ENCODE results near the gene KMT2E.
A peak's percentile ranks its signal among the peaks of the same experiment; 100 is the strongest.

The KMT2E gene

DNA sequence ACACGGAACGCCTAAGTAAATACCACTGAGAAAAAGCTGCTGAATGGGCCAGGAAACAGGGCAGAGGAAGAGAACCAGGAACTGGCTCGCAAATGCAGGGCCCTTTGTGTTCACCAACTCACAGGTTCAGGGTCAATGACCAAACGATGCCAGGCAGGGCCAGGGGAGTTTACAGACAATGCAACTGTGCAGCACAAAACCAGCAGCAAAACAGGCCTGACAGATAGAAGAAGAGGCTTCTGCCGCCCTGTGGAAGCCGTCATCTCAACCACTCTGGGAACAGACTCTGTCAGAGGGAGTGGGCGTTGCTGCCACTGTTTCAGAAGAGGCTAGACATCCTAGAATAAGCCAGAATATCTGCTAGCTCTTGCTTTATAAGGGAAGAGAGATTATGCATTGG, 117.9 kb downstream of the KMT2E start:
- no peak for TF ChIP-seq YY1 (tag by site-specific recombination; IDR thresholded peaks at IDR 0.05)
- 0 out of 2 replicates have a peak, but pooled peaks have one; percentile 22 for TF ChIP-seq ZFHX2 (tag by site-specific recombination; conservative IDR thresholded peaks at IDR 0.05)
- TF ChIP-seq ZNF23 (tag by site-specific recombination; IDR thresholded peaks at IDR 0.05; ENCODE audit: borderline replicate concordance): no peak
- no peaks in the 10 kb centered on the region for H3K9me3 ChIP-seq (ENCODE audit: control insufficient read depth, insufficient read depth, low read depth, low read length)
- 0 out of 2 replicates have a peak, but pooled peaks cover 3% of the 10 kb centered on the region for H3K4me1 ChIP-seq (ENCODE audit: control insufficient read depth, insufficient read depth, low read length)
- POLR2A ChIA-PET: no interaction called here
- CTCF ChIA-PET: no interaction called here
- peaks cover 0 to 17% of the 10 kb centered on the region in 2 experiments; a peak in 1 of 3 replicates for H3K36me3 ChIP-seq (ENCODE audit: control insufficient read depth in 2 of 2, insufficient read depth in 1 of 2, low read length in 2 of 2)
- H3K27ac ChIP-seq (ENCODE audit: extremely low read depth, low read depth, low read length): no peak overlapping the region
- H3K4me3 ChIP-seq (ENCODE audit: low read depth, low read length): no peak overlapping the region

DNA sequence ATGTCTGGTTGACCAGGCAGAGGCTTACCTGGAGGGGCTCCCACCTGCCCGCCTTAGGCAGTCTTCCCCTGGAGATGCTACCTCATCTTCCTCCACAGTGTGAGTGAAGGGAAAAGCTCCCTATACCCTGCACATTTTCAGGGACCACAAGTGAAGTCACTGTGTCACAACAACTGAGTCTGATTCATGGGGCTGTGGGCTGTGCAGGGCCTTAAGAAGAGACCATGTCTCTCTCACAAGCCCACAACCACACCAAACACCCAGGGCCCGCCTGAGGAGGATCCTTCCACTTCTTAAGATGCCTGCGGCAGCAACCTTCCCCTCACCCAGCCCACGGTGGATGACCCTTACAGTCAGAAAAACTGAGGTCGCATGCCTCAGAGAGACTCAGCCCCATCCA, 118.3 kb downstream of the KMT2E start:
- CTCF ChIA-PET: no interaction called here
- Histone ChIP-seq H3K4me3 (ENCODE audit: low read depth, low read length) (no peak overlapping the region), H3K4me1 (ENCODE audit: control insufficient read depth, insufficient read depth, low read length) (0 out of 2 replicates have a peak, but pooled peaks cover 3% of the 10 kb centered on the region), H3K9me3 (ENCODE audit: control insufficient read depth, insufficient read depth, low read depth, low read length) (no peaks in the 10 kb centered on the region), H3K27ac (ENCODE audit: extremely low read depth, low read depth, low read length) (no peak overlapping the region), H3K36me3 (ENCODE audit: control insufficient read depth in 2 of 2, insufficient read depth in 1 of 2, low read length in 2 of 2) (peaks cover 0 to 17% of the 10 kb centered on the region in 2 experiments; a peak in 1 of 3 replicates)
- POLR2A ChIA-PET: no interaction called here
- no peak for TF ChIP-seq GLIS2 (tag by site-specific recombination; IDR thresholded peaks at IDR 0.05)
- TF ChIP-seq, protein P1, sequence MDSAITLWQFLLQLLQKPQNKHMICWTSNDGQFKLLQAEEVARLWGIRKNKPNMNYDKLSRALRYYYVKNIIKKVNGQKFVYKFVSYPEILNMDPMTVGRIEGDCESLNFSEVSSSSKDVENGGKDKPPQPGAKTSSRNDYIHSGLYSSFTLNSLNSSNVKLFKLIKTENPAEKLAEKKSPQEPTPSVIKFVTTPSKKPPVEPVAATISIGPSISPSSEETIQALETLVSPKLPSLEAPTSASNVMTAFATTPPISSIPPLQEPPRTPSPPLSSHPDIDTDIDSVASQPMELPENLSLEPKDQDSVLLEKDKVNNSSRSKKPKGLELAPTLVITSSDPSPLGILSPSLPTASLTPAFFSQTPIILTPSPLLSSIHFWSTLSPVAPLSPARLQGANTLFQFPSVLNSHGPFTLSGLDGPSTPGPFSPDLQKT (IDR thresholded peaks at IDR 0.05; ENCODE audit: borderline replicate concordance, low read depth, low read length): no peak
- TF ChIP-seq ZNF777 (tag by site-specific recombination; IDR thresholded peaks at IDR 0.05; ENCODE audit: borderline replicate concordance): no peak
- TF ChIP-seq OVOL3 (tag by site-specific recombination; IDR thresholded peaks at IDR 0.05): no peak
- TF ChIP-seq, protein P2, sequence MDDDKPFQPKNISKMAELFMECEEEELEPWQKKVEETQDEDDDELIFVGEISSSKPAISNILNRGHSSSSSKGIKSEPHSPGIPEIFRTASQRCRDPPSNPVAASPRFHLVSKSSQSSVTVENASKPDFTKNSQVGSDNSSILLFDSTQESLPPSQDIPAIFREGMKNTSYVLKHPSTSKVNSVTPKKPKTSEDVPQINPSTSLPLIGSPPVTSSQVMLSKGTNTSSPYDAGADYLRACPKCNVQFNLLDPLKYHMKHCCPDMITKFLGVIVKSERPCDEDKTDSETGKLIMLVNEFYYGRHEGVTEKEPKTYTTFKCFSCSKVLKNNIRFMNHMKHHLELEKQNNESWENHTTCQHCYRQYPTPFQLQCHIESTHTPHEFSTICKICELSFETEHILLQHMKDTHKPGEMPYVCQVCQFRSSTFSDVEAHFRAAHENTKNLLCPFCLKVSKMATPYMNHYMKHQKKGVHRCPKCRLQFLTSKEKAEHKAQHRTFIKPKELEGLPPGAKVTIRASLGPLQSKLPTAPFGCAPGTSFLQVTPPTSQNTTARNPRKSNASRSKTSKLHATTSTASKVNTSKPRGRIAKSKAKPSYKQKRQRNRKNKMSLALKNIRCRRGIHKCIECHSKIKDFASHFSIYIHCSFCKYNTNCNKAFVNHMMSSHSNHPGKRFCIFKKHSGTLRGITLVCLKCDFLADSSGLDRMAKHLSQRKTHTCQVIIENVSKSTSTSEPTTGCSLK (tag by site-specific recombination; IDR thresholded peaks at IDR 0.05): no peak
- no peak for TF ChIP-seq ZNF600 (tag by site-specific recombination; IDR thresholded peaks at IDR 0.05)
- no peak for TF ChIP-seq ZNF791 (tag by site-specific recombination; IDR thresholded peaks at IDR 0.05)
- TF ChIP-seq KLF7 (tag by site-specific recombination; IDR thresholded peaks at IDR 0.05; ENCODE audit: borderline replicate concordance): no peak
- TF ChIP-seq ZNF623 (tag by site-specific recombination; IDR thresholded peaks at IDR 0.05): no peak
- no peak for TF ChIP-seq ZBTB8A (tag by site-specific recombination; IDR thresholded peaks at IDR 0.05)
- TF ChIP-seq ZNF324 (tag by site-specific recombination; IDR thresholded peaks at IDR 0.05): no peak
- TF ChIP-seq ZNF366 (tag by site-specific recombination; conservative IDR thresholded peaks at IDR 0.05): no peak
- TF ChIP-seq ZNF155 (tag by site-specific recombination; IDR thresholded peaks at IDR 0.05): no peak
- no peak for TF ChIP-seq CTCF (tag by site-specific recombination; IDR thresholded peaks at IDR 0.05)
- TF ChIP-seq EGR2 (tag by site-specific recombination; IDR thresholded peaks at IDR 0.05; ENCODE audit: low read depth): no peak
- no peak for TF ChIP-seq HOXA7 (CRISPR knock-in tag; IDR thresholded peaks at IDR 0.05; ENCODE audit: borderline replicate concordance)
- no peak for TF ChIP-seq ZBTB49 (tag by site-specific recombination; IDR thresholded peaks at IDR 0.05; ENCODE audit: low read depth)
- TF ChIP-seq, protein P3, sequence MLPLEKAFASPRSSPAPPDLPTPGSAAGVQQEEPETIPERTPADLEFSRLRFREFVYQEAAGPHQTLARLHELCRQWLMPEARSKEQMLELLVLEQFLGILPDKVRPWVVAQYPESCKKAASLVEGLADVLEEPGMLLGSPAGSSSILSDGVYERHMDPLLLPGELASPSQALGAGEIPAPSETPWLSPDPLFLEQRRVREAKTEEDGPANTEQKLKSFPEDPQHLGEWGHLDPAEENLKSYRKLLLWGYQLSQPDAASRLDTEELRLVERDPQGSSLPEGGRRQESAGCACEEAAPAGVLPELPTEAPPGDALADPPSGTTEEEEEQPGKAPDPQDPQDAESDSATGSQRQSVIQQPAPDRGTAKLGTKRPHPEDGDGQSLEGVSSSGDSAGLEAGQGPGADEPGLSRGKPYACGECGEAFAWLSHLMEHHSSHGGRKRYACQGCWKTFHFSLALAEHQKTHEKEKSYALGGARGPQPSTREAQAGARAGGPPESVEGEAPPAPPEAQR (tag by site-specific recombination; IDR thresholded peaks at IDR 0.05): no peak

Measured in HEK293 (cell line).